Measurements from ENCODE around the gene ECE1.

The ECE1 gene

GRCh38 chr1:21331752-21332478 lies 41.7 kb upstream of the ECE1 start:
- in situ Hi-C loops (cut with MboI; ENCODE audit: low pct_unique_long_range_greater_than_20kb, low sequenced_read_pairs, unreplicated experiment), result no loop called here
- DNase-seq (ENCODE audit: low spot score), result no peak
- TF ChIP-seq, protein P1, sequence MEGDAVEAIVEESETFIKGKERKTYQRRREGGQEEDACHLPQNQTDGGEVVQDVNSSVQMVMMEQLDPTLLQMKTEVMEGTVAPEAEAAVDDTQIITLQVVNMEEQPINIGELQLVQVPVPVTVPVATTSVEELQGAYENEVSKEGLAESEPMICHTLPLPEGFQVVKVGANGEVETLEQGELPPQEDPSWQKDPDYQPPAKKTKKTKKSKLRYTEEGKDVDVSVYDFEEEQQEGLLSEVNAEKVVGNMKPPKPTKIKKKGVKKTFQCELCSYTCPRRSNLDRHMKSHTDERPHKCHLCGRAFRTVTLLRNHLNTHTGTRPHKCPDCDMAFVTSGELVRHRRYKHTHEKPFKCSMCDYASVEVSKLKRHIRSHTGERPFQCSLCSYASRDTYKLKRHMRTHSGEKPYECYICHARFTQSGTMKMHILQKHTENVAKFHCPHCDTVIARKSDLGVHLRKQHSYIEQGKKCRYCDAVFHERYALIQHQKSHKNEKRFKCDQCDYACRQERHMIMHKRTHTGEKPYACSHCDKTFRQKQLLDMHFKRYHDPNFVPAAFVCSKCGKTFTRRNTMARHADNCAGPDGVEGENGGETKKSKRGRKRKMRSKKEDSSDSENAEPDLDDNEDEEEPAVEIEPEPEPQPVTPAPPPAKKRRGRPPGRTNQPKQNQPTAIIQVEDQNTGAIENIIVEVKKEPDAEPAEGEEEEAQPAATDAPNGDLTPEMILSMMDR (IDR thresholded peaks at IDR 0.05; ENCODE audit: extremely low read depth, insufficient read depth, missing control alignments), result no peak

GRCh38 chr1:21330544-21330943 lies 40.3 kb upstream of the ECE1 start:
- TF ChIP-seq, protein P1 (IDR thresholded peaks at IDR 0.05; ENCODE audit: extremely low read depth, insufficient read depth, missing control alignments), result no peak
- in situ Hi-C loops (cut with MboI; ENCODE audit: low pct_unique_long_range_greater_than_20kb, low sequenced_read_pairs, unreplicated experiment), result no loop called here
- DNase-seq (ENCODE audit: low spot score), result no peak

GRCh38 chr1:21329209-21329844 lies 39.1 kb upstream of the ECE1 start:
- in situ Hi-C loops (cut with MboI; ENCODE audit: low pct_unique_long_range_greater_than_20kb, low sequenced_read_pairs, unreplicated experiment), result no loop called here
- no peak for DNase-seq (ENCODE audit: low spot score)
- TF ChIP-seq, protein P1 (IDR thresholded peaks at IDR 0.05; ENCODE audit: extremely low read depth, insufficient read depth, missing control alignments), result no peak

GRCh38 chr1:21327566-21328323 lies 37.5 kb upstream of the ECE1 start:
- DNase-seq (ENCODE audit: low spot score), result no peak
- TF ChIP-seq, protein P1 (IDR thresholded peaks at IDR 0.05; ENCODE audit: extremely low read depth, insufficient read depth, missing control alignments), result no peak
- in situ Hi-C loops (cut with MboI; ENCODE audit: low pct_unique_long_range_greater_than_20kb, low sequenced_read_pairs, unreplicated experiment), result no loop called here

- TF ChIP-seq, protein P1 (IDR thresholded peaks at IDR 0.05; ENCODE audit: extremely low read depth, insufficient read depth, missing control alignments), result no peak
- DNase-seq (ENCODE audit: low spot score), result no peak
- in situ Hi-C loops (cut with MboI; ENCODE audit: low pct_unique_long_range_greater_than_20kb, low sequenced_read_pairs, unreplicated experiment), result no loop called here
Observed at GRCh38 chr1:21326861-21327344, 36.6 kb upstream of the ECE1 start.

DNA sequence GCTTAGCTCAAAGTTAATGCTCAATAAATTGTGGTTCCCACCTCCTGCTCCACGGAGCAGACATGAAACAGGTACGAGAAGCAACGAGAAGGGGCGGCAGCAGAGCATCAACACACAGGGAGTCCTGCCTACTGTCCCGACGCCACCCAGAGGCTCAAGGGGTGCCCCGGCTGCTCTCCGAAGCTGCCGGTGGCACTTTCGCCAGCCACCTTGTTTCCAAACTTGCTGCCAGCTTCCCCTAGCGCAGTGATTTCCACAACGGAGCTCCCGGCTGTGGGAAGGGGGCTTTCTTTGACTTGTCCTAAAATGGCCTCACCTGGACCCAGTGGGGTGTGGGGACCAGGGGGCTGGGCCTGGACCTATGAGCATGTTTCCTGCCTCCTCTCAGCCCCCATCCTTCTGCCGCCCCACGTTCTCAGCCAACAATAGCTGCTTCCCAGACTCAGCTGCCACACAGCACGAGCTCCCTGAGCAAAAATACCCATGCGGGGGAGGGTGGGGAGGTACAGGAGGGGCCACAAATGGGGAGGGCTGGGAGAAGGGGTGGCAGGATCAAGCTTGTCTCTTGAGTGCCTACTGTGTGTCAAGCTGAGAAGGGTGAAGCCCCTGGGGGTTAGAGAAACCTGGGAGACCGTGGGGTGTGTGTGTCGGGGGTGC lies 35.6 kb upstream of the ECE1 start:
- DNase-seq (ENCODE audit: low spot score), result no peak
- TF ChIP-seq, protein P1 (IDR thresholded peaks at IDR 0.05; ENCODE audit: extremely low read depth, insufficient read depth, missing control alignments), result no peak
- in situ Hi-C loops (cut with MboI; ENCODE audit: low pct_unique_long_range_greater_than_20kb, low sequenced_read_pairs, unreplicated experiment), result no loop called here

Data from GM13977 (cell line).